Raji (cell line): ENCODE results near the gene TOP2B.

Experiments
- POLR2A ChIP-seq: IDR thresholded peaks from 2 replicates; pipeline ENCODE4 v1.6.1; 2011; ENCODE audit warnings: low read depth, low read length, control low read depth; ENCODE audit not compliant: insufficient read depth

TOP2B gene

DNA sequence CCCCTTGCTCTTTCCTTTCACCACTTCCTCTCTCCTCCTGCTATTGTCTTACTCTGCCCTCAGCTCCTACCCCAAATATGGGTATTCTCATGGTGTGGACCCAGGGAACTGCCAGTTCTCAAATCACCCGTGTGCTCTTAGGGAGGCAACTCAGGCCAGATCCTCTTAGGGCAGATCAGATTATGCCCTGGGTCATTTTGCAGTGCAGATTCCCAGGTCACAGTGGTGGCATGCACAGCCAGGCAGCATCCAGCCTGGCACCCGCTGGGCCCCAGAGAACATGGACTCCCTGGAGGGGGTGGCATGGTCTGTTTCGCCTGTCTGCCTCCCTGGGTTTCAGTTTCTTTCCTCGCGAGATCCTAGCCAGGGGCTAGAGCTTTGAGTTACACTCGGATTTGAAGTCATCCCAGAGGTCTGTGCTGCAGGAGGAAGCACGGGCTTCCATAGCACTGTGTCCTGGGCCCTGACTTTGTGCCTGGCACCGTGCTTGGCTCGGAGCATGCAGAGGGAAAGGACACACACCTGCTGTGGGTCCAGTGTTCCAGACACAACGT lies 96.1 kb downstream of the TOP2B start:
- no peak for TF ChIP-seq POLR2A

DNA sequence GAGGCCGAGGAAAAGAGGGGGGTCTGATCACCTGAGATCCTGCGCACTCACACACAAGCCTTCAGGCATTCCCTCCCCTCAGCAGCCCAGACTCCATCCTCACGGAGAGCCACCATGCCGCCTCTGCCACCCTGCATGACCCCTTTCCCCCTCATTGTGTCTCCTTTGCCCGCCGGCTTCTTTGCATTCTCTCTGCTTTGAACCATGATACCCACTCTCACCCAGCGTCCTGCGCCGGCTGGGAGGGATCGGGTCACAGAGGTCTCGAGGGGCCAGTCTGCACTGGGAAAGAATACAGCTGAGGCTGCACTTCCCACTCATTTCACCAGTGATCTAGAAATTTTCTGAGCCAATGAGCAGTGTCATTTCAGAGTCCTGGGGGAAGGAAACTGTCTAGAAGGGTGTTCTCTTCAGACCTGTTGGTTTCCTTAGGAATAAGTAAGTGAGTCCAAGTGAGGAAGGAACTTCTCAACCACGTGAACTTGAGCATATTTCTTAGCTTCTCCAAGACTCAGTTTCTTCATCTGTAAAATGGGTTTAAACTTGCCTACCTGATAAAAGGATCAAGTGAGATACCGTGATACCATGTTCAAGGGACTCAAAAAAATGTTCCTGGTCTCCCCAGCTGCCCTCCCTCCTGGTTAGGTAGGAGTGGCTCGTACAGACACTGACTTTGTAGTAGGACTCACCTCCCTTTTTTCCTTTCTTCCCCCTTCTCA lies 96.7 kb downstream of the TOP2B start:
- TF ChIP-seq POLR2A: no peak

DNA sequence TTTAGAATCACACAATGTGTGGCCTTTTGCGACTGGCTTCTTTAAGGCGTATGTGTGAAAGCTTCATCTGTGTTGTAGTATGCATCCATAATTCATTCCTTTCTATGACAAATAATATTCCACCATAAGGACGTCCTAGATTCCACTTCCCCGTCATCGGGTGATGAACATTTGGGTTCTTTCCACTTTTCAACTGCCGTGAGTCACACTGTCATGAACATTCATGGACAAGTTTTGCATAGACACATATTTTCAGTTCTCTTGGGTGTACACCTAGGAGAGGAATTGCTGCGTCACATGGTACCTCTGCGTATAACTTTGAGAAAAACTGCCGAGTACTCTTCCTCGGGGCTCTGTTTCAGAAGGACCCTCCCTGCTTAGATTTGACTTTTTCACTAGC lies 97.3 kb downstream of the TOP2B start:
- no peak for TF ChIP-seq POLR2A

DNA sequence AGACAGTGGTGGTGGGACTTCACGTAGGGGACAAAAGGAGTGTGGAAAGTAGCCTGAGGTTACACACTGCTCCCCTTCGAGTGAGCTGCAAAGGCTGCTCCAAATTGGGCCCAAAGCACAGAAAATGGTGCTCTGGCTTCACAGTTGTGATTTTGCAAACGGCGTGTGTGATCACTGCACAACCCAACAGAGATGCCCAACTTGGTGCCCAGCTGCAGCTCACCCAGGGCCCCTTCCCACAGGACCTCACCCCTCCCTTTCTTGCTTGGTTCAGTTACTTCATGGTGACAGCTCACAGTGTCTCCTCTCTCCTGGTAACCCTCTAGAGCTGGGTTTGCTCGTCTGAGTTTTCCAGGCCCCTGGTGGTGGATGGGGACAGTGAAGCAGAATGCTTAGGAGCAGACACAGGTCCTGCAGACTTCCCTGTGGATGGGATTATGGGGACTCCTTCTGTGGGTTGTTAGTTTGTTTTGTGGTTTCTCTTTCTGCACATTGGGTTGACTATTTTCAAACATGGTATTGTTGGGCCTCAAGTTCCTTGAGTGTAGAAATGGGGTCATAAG lies 98.3 kb downstream of the TOP2B start:
- TF ChIP-seq POLR2A: no peak

DNA sequence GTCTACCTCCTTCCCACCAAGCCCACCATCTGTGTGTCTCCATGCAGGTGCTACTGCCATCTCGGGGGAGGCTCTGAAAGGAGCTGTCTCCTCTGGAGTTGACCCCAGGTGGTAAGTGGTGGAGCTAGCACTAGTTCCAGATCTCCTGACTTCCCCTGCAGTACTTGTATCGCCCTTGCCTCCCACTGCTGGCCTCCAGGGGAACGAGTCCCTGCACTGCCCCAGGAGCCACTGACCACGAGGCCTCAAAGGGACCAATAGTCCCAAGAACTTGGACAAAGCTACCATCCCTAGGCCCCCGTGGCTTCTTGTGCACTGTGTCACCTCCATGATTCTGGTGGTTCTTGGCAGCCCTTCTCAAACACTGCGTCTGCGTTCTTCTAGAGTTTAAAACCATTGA lies 98.9 kb downstream of the TOP2B start:
- no peak for TF ChIP-seq POLR2A

DNA sequence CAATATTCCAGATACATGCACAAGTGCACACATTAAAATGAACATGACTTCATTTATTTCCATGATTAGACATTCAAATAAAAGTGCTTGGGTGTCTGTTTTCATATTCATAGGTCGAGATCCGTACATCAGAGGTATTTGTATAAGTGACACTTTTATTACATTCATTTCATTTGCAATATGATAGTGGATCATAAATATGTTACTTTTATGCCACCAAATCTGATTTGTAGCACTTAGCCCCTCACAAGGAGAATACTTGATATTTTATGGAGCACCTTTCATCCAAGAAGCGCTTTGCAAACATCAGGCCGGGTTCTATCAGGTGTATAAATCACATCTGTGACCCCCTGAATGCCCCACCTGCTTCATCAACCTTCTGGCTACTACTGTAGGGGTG lies 100.6 kb downstream of the TOP2B start:
- TF ChIP-seq POLR2A: no peak

DNA sequence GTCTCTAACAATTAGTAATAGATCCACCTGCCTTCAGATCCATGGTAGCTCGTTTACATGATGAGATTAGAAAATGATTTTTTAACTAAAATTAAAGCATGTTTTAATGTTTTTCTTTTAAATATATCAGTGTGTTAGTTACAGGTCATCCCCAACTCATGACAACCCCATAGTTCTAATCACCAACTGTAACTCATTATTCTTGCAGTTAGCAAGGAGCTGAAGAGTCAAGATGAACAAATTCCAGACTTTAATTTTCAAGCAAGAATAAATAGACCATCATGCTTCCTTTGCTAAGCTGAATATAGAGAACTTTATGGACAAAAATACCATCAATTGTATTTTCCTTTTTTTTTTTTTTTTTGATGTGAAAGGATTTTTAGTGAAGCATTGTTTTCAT lies 101.1 kb downstream of the TOP2B start:
- no peak for TF ChIP-seq POLR2A

DNA sequence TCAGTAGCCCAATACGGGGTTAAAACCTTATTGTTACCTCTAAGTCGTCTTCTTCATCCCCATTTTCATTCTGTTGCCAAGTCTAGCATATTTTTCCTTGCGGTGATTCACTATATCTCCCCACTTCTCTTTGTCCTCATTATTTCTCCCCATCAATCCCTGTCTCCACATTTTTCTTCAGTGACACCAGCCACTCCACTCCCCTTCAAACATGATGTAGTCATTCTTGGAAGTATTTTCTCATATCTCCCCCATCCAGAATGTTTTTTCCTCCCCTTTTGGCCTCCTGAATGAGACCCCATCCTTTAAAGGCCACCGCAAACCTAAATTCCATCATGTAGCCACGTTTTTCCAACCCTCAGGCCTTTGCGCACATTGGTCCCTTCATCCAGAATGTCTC lies 105.9 kb downstream of the TOP2B start:
- no peak for TF ChIP-seq POLR2A

DNA sequence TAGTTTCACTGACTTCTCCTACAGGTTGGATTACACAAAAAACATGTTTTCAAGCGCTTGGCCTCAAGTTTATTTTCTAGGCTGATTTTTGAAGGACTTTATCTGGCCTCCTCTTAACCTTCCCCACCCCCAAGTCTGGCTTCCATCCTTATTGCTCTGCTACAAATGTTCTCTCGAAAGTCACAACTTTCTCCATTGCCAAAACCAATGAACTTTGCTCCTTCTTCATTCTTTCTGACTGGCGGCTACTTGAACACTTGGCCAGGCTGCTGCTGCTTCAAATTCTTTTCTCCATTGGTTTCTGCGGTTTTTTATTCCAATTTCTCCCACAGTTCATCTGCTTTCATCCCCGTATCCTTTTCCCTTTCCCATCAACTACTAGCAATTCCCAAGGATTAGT lies 106.6 kb downstream of the TOP2B start:
- no peak for TF ChIP-seq POLR2A

DNA sequence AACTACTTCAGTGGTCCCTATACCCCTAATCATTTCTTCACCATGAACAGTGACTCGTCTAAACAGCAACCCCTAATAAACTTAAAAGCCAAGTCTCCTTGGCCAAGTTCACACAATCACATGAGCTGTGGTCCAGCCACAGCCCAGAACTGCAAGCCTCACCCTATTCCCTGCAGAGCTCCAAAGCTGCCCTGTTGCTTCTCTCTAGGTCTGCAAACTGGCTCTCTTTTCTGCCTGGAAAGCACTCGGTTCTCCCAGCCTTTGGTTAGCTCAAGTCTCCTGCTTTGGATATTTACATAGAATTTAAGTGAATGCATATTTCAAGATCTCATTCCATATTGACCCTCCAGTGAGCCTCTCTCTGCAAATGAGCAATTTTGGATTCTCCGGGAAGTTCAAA lies 107.0 kb downstream of the TOP2B start:
- TF ChIP-seq POLR2A: no peak

DNA sequence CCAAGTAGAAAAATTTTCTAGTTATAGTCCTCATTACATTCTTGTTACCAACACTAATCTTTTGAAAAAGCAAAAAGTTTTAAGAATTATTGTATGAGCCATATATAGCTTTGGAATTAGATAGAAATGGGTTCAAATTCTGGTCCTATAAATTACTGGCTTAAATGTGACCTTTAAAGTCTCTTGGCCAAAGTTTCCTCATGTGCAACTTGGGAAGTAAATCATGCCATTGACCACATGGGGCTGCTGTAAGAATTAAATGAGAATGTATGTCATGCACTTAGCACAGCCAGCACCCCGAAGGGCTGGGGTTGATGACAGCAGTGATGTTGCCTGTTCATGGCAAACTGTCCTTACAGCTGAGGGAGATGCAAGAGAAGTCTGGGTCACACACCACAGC lies 108.3 kb downstream of the TOP2B start:
- TF ChIP-seq POLR2A: no peak

DNA sequence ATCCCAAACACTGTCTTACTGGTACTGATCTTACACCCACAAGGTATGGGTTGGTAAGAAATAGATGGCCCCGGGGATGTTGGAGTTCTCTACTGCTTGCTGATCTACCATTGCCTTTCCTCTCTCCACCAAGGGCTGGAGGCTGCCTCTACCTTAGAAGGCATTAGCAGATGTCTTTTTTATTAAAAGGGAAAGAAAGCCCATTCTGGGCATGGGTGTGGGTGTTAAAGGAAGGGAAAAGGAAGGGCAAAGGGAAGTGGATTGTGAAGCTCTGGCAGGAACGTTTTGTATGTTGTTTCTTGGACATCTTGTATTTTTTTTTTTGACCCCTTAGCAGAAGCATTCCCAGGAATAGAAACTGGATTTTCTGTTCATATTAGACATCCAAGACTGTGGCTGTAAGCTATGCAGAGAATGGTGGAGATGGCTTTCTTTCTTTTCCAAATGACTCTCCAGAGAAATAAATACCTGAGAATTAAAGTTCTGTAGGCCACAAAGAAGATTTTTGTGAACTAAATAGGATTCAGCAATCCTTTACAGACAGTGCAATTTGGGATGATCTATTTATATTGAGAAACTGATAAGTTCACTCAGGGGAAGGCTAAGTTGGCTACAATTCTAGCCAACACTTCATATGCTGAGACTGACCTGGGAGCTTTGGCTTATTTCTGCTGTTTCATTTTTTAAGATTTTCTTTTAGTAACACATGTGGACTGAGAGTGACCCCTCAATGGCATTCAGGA lies 108.8 kb downstream of the TOP2B start:
- no peak for TF ChIP-seq POLR2A

DNA sequence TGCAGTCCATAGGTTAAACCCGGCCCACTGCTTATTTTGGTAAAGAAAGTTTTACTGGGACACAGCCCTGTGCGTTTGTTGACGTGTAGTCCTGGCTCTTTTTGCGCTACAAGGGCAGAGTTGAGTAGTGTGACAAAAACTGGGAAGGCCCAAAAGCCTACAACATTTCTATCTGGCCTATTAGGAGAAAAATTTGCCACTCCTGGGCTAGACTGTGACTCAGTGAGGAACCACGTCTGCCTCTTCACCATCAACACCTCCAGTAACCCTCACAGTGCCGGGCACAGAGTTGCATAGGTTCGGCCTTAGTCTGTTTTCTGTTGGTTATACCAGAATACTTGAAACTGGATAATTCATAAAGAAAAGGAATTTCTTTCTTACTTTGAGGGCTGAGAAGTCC lies 110.3 kb downstream of the TOP2B start:
- TF ChIP-seq POLR2A: no peak

DNA sequence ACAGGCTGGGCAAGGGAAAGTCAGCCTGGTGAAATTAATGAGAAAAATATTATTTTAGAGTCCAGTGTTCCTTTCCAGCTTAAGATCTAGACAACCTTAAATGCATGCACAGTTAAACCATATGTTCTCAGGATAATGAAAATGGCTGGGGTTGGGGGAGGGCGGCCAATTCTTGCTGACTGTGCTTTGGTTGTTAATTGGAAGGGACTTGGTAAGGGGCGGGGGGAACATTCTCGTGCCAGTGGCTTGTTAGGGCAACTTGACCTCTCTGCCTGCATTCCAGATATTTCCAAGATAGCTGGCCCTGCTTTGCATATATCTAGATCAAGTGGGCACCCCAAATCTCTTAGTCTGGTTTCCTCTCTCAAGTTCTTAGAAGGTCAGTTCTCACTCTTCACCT lies 112.5 kb downstream of the TOP2B start:
- TF ChIP-seq POLR2A: no peak

DNA sequence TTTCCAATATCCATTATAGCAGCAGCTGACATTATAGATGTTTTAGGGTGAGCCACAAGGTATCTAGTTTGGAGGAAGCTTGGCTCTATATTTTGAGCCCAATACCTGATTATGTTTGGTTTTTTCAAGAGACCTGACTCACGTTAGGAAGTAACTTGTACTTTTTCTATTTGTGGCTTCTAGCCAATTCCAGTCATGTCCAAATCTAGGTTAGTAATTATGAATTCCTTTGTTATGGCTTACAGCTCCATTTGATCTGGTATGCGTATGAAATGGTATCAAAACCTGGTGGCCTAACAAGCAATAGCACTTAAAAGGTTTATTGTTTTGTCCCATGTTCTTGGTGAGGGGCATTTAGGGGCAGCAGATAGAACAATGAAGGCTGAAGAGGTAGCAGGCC lies 115.9 kb downstream of the TOP2B start:
- no peak for TF ChIP-seq POLR2A
